ENCODE measurements around the gene HTR1D.

HTR1D gene

GRCh38 chr1:23150125-23150524 is 67.2 kb downstream of the HTR1D start:
- no peak for DNase-seq (ENCODE audit: low read depth)

- DNase-seq (ENCODE audit: low read depth): no peak
Observed at GRCh38 chr1:23149114-23149513, 68.2 kb downstream of the HTR1D start.

GRCh38 chr1:23148084-23148483 is 69.2 kb downstream of the HTR1D start:
- DNase-seq (ENCODE audit: low read depth): no peak
